Breast epithelium (tissue), 3 donors: Measurements from ENCODE around the gene BRD2.

Source experiments
- CTCF ChIP-seq, 3 donors: fragments of 450-650 bp; IDR thresholded peaks; one replicate each; pipeline ENCODE4 v1.5.1; 2016 to 2017; ENCODE audit warnings: antibody characterized with exemption in 3 of 3, mild to moderate bottlenecking in 3 of 3, moderate library complexity in 3 of 3
- POLR2A ChIP-seq: fragments of 450-650 bp; IDR thresholded peaks from one replicate; pipeline ENCODE4 v1.6.1; 2016; ENCODE audit warnings: antibody characterized with exemption, mild to moderate bottlenecking, moderate library complexity

GRCh38 chr6:32989368-32989767 lies 21.0 kb downstream of the BRD2 start:
- no peak for TF ChIP-seq CTCF (IDR thresholded peaks at IDR 0.05)
- TF ChIP-seq POLR2A = no peak
